Body of pancreas (tissue), 4 donors: Measurements from ENCODE around the gene MYB. TPM values are rescaled to one million over a fixed set of nuclear protein-coding genes. Genes with fewer than 3 reads are reported as not detected.

Source experiments
- ATAC-seq: fragments of 150-250 bp; one replicate; pipeline ENCODE4 v1.9.1; 2016
- DNase-seq, 4 donors: peaks; one replicate each; pipeline ENCODE4 v3.0.0-alpha.2; 2019
- H3K27ac ChIP-seq, 4 donors: fragments of 200-600 bp; sonication (generic); 1 replicate in 3 of 4; 2 replicates in 1 of 4; pipeline versions ENCODE4 v1.5.1 to v1.6.1; 2016 to 2019; ENCODE audit warnings: mild to moderate bottlenecking in 1 of 4, mixed read lengths in 1 of 4, moderate library complexity in 1 of 4
- H3K27me3 ChIP-seq, 2 donors: fragments of 200-600 bp; sonication (generic); one replicate each; pipeline ENCODE4 v1.6.0; 2016; ENCODE audit warnings: mild to moderate bottlenecking in 1 of 2
- H3K36me3 ChIP-seq, 2 donors: fragments of 200-600 bp; sonication (generic); replicated peaks in 1 of 2; 2 replicates each; pipeline ENCODE4 v1.5.1; 2016; ENCODE audit warnings: low read depth in 2 of 2; ENCODE audit not compliant: insufficient read depth in 1 of 2
- H3K4me1 ChIP-seq: fragments of 200-600 bp; sonication (generic); one replicate; pipeline ENCODE4 v1.6.0; 2016
- H3K4me3 ChIP-seq, 2 donors: fragments of 200-600 bp; sonication (generic); 1 replicate in 1 of 2; 2 replicates in 1 of 2; pipeline ENCODE4 v1.5.1; 2016 to 2019
- H3K9me3 ChIP-seq, 3 donors: fragments of 200-600 bp; sonication (generic); 1 replicate in 2 of 3; 2 replicates in 1 of 3; pipeline ENCODE4 v1.5.1; 2016
- POLR2A ChIP-seq, 3 donors: fragments of 450-650 bp; IDR thresholded peaks; one replicate each; pipeline ENCODE4 v1.6.1; 2016; ENCODE audit warnings: antibody characterized with exemption in 3 of 3, mild to moderate bottlenecking in 2 of 3
- WGBS, 2 donors: methylation state at CpG; one replicate each; pipeline ENCODE4 v1.1.5; 2017; 5-methylcytosine and 5-hydroxymethylcytosine counted together
- intact Hi-C: fragments of 100-400 bp; cut with DNase I; formaldehyde crosslinking; loops from one replicate; pipeline ENCODE4 v1.15.1; 2023
- total RNA-seq, 2 donors: library from RNA; depleted of rRNA; stranded (reverse); fragments of >200 nt; gene quantifications; one replicate each; pipeline ENCODE4 v1.1.0, GENCODE V29; 2016
- TF ChIP-seq, protein P1 (sequence below), 7 experiments: fragments of 450-650 bp in 4 of 7; fragments of 200-600 bp in 3 of 7; sonication (generic) in 3 of 7; IDR thresholded peaks; one replicate each; pipeline ENCODE4 v1.5.1; 2016 to 2019; ENCODE audit warnings: antibody characterized with exemption in 7 of 7

MYB gene
- total RNA-seq, 2 donors from 2014 or later: not detected

DNA sequence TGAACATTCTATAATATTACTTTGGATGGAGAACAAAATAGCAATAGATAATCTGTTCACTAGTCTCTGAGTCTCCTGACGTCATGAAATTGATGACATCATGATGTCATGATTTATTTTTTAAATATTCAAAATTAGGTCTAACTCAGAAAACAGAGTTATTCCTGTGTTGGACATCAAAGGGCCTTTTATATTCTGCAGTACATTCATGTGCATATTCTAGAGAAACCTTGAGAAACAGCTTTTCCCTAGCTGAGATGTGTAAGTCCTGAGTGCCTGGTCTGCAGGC is 53.3 kb downstream of the MYB start:
- TF ChIP-seq, protein P1, sequence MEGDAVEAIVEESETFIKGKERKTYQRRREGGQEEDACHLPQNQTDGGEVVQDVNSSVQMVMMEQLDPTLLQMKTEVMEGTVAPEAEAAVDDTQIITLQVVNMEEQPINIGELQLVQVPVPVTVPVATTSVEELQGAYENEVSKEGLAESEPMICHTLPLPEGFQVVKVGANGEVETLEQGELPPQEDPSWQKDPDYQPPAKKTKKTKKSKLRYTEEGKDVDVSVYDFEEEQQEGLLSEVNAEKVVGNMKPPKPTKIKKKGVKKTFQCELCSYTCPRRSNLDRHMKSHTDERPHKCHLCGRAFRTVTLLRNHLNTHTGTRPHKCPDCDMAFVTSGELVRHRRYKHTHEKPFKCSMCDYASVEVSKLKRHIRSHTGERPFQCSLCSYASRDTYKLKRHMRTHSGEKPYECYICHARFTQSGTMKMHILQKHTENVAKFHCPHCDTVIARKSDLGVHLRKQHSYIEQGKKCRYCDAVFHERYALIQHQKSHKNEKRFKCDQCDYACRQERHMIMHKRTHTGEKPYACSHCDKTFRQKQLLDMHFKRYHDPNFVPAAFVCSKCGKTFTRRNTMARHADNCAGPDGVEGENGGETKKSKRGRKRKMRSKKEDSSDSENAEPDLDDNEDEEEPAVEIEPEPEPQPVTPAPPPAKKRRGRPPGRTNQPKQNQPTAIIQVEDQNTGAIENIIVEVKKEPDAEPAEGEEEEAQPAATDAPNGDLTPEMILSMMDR (IDR thresholded peaks at IDR 0.05): no peak
- TF ChIP-seq POLR2A (IDR thresholded peaks at IDR 0.05): no peak
- WGBS, 2 donors: 40 to 71% methylated on average over 1 of the region's 1 CpG
- Histone ChIP-seq H3K9me3 (no peaks in the 10 kb centered on the region), H3K27me3 (no peaks in the 10 kb centered on the region), H3K36me3 (no peaks in the 10 kb centered on the region), H3K4me3 (no peak overlapping the region), H3K27ac (no peak overlapping the region), H3K4me1 (no peaks in the 10 kb centered on the region)
- ATAC-seq: no peak
- no peak for DNase-seq
- intact Hi-C loops: no loop called here

DNA sequence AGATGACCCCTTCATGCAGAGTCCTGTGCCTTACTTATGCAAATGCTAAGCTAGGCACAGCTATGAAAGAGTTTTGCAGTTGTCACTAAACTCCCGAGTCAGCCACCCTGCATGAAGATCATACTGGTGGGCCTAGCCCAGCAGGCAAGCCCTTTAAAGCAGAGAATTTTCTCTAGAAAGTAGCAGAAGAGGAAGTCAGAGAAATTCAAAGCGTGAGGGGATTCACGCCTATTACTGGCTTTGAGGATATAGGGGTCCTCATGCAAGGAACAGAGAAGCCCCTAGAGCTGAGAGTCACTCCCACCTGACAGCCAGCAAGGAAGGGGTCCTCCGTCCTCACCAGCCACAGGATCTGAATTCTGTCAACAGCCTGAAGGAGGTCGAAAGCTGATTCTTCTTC is 54.6 kb downstream of the MYB start:
- TF ChIP-seq, protein P1 (IDR thresholded peaks at IDR 0.05): no peak
- TF ChIP-seq POLR2A (IDR thresholded peaks at IDR 0.05): no peak
- ATAC-seq (no peak), DNase-seq (no peak)
- 66 to 74% methylated on average over 5 of the region's 5 CpGs for WGBS, 2 donors
- intact Hi-C loops: no loop called here
- H3K27ac ChIP-seq: no peak overlapping the region
- H3K36me3 ChIP-seq: no peaks in the 10 kb centered on the region
- H3K4me1 ChIP-seq: no peaks in the 10 kb centered on the region
- H3K9me3 ChIP-seq: no peaks in the 10 kb centered on the region
- no peaks in the 10 kb centered on the region for H3K27me3 ChIP-seq
- no peak overlapping the region for H3K4me3 ChIP-seq

DNA sequence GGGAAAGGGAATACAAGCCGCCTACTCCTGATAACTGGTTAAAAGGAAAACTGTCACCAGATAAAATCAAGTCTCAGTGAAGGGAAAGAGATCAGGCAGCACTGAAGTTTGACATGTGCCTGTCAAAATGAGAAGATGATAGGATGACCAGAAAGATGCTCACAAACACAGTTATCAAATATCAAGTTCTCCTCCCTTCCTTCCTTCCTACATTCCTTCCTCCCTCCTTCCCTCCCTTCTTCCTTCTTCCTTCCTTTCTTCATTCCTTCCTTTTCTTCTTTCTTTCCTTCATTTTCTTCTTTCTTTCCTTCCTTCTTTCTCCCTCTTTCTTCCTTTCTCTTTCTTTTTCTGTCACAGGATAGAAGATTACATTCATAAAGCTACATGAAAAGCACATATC is 55.2 kb downstream of the MYB start:
- intact Hi-C loops: no loop called here
- ATAC-seq (no peak), DNase-seq (no peak)
- Histone ChIP-seq H3K4me1 (no peaks in the 10 kb centered on the region), H3K27me3 (no peaks in the 10 kb centered on the region), H3K4me3 (no peak overlapping the region), H3K27ac (no peak overlapping the region), H3K9me3 (no peaks in the 10 kb centered on the region), H3K36me3 (no peaks in the 10 kb centered on the region)
- TF ChIP-seq POLR2A (IDR thresholded peaks at IDR 0.05): no peak
- TF ChIP-seq, protein P1 (IDR thresholded peaks at IDR 0.05): no peak
- WGBS, 2 donors: 57 to 67% methylated on average over 1 of the region's 1 CpG

DNA sequence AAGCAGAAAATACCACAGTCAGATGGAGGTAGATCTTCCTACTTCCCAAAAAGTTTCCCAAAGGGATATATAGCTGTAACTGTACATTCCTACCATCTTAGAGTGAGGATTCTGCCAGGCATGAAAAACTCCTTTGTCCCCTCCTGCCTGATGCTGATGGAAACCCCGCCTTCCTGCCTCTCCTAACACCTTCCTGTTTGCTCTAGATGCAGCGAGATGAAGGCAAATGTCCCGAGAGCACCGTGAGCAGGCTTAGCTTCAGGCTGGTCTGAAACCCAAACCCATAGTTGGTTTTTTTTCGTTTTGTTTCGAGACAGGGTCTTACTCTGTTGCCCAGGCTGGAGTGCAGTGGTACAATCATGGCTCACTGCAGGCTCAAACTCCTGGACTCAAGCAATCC is 55.6 kb downstream of the MYB start:
- 45 to 56% methylated on average over 6 of the region's 6 CpGs for WGBS, 2 donors
- H3K4me3 ChIP-seq: no peak overlapping the region
- DNase-seq (no peak), ATAC-seq (no peak)
- intact Hi-C loops: no loop called here
- no peak overlapping the region for H3K27ac ChIP-seq
- H3K27me3 ChIP-seq: no peaks in the 10 kb centered on the region
- H3K9me3 ChIP-seq: no peaks in the 10 kb centered on the region
- no peaks in the 10 kb centered on the region for H3K36me3 ChIP-seq
- TF ChIP-seq, protein P1 (IDR thresholded peaks at IDR 0.05): no peak
- TF ChIP-seq POLR2A (IDR thresholded peaks at IDR 0.05): no peak
- H3K4me1 ChIP-seq: no peaks in the 10 kb centered on the region

DNA sequence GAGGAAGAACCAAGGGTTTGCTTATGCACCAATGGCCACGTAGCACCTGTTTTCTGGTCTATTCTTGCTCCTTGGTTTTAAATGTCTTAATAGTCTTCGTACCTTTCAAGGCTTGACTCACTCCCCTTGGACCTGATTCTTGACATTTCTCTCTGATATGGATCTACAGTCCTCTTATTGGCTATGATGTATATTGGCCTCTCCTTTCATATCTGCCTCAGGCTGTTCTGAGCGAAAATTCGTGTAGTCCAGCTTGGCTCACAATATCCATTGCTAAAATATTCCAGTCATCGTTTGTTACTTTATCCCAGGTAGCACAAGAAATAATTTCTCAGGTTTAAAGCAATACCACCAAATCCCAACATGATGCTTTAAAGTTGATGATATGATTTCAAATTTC is 59.6 kb downstream of the MYB start:
- Histone ChIP-seq H3K4me1 (no peaks in the 10 kb centered on the region), H3K27ac (no peak overlapping the region), H3K36me3 (no peaks in the 10 kb centered on the region), H3K27me3 (no peaks in the 10 kb centered on the region), H3K9me3 (no peaks in the 10 kb centered on the region), H3K4me3 (no peak overlapping the region)
- intact Hi-C loops: no loop called here
- TF ChIP-seq, protein P1 (IDR thresholded peaks at IDR 0.05): no peak
- no peak for TF ChIP-seq POLR2A (IDR thresholded peaks at IDR 0.05)
- no peak for ATAC-seq
- 74 to 78% methylated on average over 5 of the region's 5 CpGs for WGBS, 2 donors
- DNase-seq: no peak
